Body of pancreas (tissue), 4 donors: Measurements from ENCODE around the gene FBXL7. TPM values are rescaled to one million over a fixed set of nuclear protein-coding genes. Genes with fewer than 3 reads are reported as not detected.

Experiments
- ATAC-seq: fragments of 150-250 bp; one replicate; pipeline ENCODE4 v1.9.1; 2016
- DNase-seq, 4 donors: peaks; one replicate each; pipeline ENCODE4 v3.0.0-alpha.2; 2019
- H3K27ac ChIP-seq, 4 donors: fragments of 200-600 bp; sonication (generic); 1 replicate in 3 of 4; 2 replicates in 1 of 4; pipeline versions ENCODE4 v1.5.1 to v1.6.1; 2016 to 2019; ENCODE audit warnings: mild to moderate bottlenecking in 1 of 4, mixed read lengths in 1 of 4, moderate library complexity in 1 of 4
- H3K27me3 ChIP-seq, 2 donors: fragments of 200-600 bp; sonication (generic); one replicate each; pipeline ENCODE4 v1.6.0; 2016; ENCODE audit warnings: mild to moderate bottlenecking in 1 of 2
- H3K36me3 ChIP-seq, 2 donors: fragments of 200-600 bp; sonication (generic); replicated peaks in 1 of 2; 2 replicates each; pipeline ENCODE4 v1.5.1; 2016; ENCODE audit warnings: low read depth in 2 of 2; ENCODE audit not compliant: insufficient read depth in 1 of 2
- H3K4me1 ChIP-seq: fragments of 200-600 bp; sonication (generic); one replicate; pipeline ENCODE4 v1.6.0; 2016
- H3K4me3 ChIP-seq, 2 donors: fragments of 200-600 bp; sonication (generic); 1 replicate in 1 of 2; 2 replicates in 1 of 2; pipeline ENCODE4 v1.5.1; 2016 to 2019
- H3K9me3 ChIP-seq, 3 donors: fragments of 200-600 bp; sonication (generic); 1 replicate in 2 of 3; 2 replicates in 1 of 3; pipeline ENCODE4 v1.5.1; 2016
- POLR2A ChIP-seq, 3 donors: fragments of 450-650 bp; IDR thresholded peaks; one replicate each; pipeline ENCODE4 v1.6.1; 2016; ENCODE audit warnings: antibody characterized with exemption in 3 of 3, mild to moderate bottlenecking in 2 of 3
- WGBS, 2 donors: methylation state at CpG; one replicate each; pipeline ENCODE4 v1.1.5; 2017; 5-methylcytosine and 5-hydroxymethylcytosine counted together
- intact Hi-C: fragments of 100-400 bp; cut with DNase I; formaldehyde crosslinking; loops from one replicate; pipeline ENCODE4 v1.15.1; 2023
- total RNA-seq, 2 donors: library from RNA; depleted of rRNA; stranded (reverse); fragments of >200 nt; gene quantifications; one replicate each; pipeline ENCODE4 v1.1.0, GENCODE V29; 2016
- TF ChIP-seq, protein P1 (sequence below), 7 experiments: fragments of 450-650 bp in 4 of 7; fragments of 200-600 bp in 3 of 7; sonication (generic) in 3 of 7; IDR thresholded peaks; one replicate each; pipeline ENCODE4 v1.5.1; 2016 to 2019; ENCODE audit warnings: antibody characterized with exemption in 7 of 7

The FBXL7 gene
- total RNA-seq, 2 donors from 2014 or later: 3.1 to 4.0 TPM

DNA sequence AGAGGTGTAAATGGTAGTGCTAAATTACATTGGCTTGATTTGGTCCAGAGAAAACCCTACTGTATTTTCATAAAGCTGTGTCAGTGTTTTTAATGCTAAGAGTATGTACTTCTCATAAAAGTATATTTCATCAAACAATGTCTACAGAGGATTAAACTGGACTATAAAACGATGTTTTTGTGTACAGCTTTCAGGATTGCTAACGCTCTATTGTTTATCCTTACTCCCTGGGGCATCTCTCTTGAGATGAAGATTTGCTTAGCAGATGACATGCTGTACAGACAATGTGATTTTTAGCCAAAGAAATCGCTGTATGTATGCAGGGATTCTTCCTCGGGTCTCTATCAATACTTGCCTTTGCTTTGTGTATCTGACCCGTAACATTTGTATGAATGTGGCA is 216.0 kb downstream of the FBXL7 start:
- Histone ChIP-seq H3K36me3 (no peaks in the 10 kb centered on the region), H3K9me3 (no peaks in the 10 kb centered on the region), H3K4me3 (no peak overlapping the region), H3K27me3 (no peaks in the 10 kb centered on the region), H3K4me1 (no peaks in the 10 kb centered on the region), H3K27ac (no peak overlapping the region)
- ATAC-seq (no peak), DNase-seq (no peak)
- TF ChIP-seq, protein P1, sequence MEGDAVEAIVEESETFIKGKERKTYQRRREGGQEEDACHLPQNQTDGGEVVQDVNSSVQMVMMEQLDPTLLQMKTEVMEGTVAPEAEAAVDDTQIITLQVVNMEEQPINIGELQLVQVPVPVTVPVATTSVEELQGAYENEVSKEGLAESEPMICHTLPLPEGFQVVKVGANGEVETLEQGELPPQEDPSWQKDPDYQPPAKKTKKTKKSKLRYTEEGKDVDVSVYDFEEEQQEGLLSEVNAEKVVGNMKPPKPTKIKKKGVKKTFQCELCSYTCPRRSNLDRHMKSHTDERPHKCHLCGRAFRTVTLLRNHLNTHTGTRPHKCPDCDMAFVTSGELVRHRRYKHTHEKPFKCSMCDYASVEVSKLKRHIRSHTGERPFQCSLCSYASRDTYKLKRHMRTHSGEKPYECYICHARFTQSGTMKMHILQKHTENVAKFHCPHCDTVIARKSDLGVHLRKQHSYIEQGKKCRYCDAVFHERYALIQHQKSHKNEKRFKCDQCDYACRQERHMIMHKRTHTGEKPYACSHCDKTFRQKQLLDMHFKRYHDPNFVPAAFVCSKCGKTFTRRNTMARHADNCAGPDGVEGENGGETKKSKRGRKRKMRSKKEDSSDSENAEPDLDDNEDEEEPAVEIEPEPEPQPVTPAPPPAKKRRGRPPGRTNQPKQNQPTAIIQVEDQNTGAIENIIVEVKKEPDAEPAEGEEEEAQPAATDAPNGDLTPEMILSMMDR (IDR thresholded peaks at IDR 0.05): no peak
- no peak for TF ChIP-seq POLR2A (IDR thresholded peaks at IDR 0.05)
- intact Hi-C loops: no loop called here
- WGBS, 2 donors: 42 to 50% methylated on average over 5 of the region's 5 CpGs

DNA sequence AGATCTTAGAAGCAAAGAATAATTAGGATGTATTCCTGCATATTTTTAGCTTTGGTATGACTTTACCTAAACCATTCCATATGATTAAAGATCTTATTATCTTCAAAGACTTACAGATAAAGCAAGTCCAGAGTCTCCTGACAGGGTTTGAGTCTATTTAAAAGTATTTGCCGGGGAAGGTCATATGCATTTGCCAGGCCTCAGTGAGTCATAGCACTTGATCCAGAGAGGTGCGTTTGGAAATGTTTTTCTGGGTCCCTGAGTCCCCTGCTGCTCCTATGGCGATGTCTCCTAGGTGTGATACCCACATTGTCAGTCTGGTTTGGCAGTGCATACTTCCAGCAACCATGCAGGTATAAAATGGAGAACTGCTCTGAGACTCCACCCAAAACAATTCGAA is 217.0 kb downstream of the FBXL7 start:
- 38 to 41% methylated on average over 4 of the region's 4 CpGs for WGBS, 2 donors
- intact Hi-C loops: no loop called here
- H3K27ac ChIP-seq: no peak overlapping the region

DNA sequence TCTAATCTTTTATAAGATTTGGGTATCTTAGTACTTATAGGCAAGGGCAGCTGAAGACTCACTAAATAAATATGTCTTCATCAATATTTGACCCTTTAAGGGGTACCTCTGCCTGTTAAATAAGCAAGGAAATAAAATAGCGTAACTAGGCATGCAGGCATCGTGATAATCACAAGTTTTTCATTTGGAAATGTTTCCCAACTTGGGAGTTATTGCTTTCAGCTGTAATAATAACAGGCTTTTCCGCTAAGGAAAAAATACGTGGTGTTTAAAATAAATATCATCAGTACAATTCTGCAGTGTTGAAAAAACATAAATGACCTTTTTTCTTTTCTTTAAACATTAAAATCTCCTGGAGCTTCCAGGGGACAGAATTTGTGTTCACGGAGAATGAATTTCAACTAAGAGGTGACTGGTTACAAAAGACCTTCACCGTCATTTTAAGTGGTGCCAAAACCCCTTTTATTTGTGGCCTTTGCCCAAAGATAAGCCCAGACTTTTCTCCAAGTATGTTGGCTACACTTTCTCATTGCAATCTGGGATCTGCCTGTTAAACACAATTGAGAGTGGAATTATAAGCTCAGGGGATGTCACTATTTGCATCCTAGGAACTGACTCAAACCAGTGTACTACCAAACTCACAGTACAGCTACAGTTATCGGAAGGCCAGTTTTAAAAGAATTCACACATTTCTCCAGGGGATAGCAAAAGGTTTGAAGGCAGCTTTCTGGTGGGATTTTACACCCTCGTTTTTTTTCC is 218.6 kb downstream of the FBXL7 start:
- intact Hi-C loops: no loop called here
- Histone ChIP-seq H3K36me3 (no peaks in the 10 kb centered on the region), H3K27ac (no peak overlapping the region), H3K27me3 (no peaks in the 10 kb centered on the region), H3K4me1 (no peaks in the 10 kb centered on the region), H3K9me3 (no peaks in the 10 kb centered on the region), H3K4me3 (no peak overlapping the region)
- 49 to 53% methylated on average over 8 of the region's 8 CpGs for WGBS, 2 donors
- ATAC-seq (no peak), DNase-seq (no peak)
- no peak for TF ChIP-seq POLR2A (IDR thresholded peaks at IDR 0.05)
- TF ChIP-seq, protein P1 (IDR thresholded peaks at IDR 0.05): no peak

More for the DNA sequence above, 217.0 kb downstream of the FBXL7 start:
- ATAC-seq (no peak), DNase-seq (no peak)
- TF ChIP-seq POLR2A (IDR thresholded peaks at IDR 0.05): no peak
- TF ChIP-seq, protein P1 (IDR thresholded peaks at IDR 0.05): no peak
- Histone ChIP-seq H3K4me3 (no peak overlapping the region), H3K27me3 (no peaks in the 10 kb centered on the region), H3K9me3 (no peaks in the 10 kb centered on the region), H3K36me3 (no peaks in the 10 kb centered on the region), H3K4me1 (no peaks in the 10 kb centered on the region)

DNA sequence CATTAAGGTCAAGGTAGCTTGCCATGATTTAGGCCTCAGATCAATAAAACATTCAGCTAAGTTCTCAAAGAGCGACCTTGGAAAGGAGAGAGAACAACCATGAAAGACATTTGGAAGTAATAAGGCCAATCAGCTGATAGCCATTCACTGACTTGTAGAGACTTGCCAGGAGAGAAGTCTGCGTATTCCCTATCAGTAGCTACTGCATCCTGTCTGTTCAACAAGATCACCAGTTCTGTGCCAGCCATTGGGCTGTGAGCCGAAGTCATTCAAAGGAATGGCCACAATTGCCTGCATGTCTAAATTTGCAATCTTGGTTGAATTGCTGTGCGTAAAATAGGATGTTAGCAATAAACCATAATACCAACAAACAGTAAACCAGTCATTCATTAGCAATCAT is 219.8 kb downstream of the FBXL7 start:
- Histone ChIP-seq H3K4me3 (no peak overlapping the region), H3K27ac (no peak overlapping the region), H3K36me3 (no peaks in the 10 kb centered on the region), H3K9me3 (no peaks in the 10 kb centered on the region), H3K4me1 (no peaks in the 10 kb centered on the region), H3K27me3 (no peaks in the 10 kb centered on the region)
- WGBS, 2 donors: 41 to 51% methylated on average over 4 of the region's 4 CpGs
- no peak for TF ChIP-seq POLR2A (IDR thresholded peaks at IDR 0.05)
- TF ChIP-seq, protein P1 (IDR thresholded peaks at IDR 0.05): no peak
- no peak for ATAC-seq
- DNase-seq: no peak
- intact Hi-C loops: no loop called here

DNA sequence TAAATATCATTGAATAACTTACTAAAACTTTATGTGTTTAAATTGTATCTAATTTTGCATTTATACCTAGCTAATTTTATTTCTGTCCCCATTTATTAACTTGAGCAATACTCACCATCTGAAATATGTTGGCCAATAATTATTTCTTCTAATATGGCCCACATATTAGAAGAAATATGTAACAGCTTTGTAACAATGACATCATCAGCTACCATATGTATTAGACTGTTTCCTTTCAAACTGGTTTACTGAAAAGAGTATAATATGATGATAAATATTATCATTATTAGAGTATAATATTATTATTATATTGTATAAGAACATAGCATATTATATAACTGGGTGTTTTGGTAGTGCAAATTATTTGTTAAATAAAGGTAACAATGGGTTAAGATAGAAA is 220.5 kb downstream of the FBXL7 start:
- no peak for ATAC-seq
- Histone ChIP-seq H3K4me1 (no peaks in the 10 kb centered on the region), H3K9me3 (no peaks in the 10 kb centered on the region), H3K36me3 (no peaks in the 10 kb centered on the region), H3K27me3 (no peaks in the 10 kb centered on the region), H3K4me3 (no peak overlapping the region), H3K27ac (no peak overlapping the region)
- TF ChIP-seq, protein P1 (IDR thresholded peaks at IDR 0.05): no peak
- no peak for TF ChIP-seq POLR2A (IDR thresholded peaks at IDR 0.05)
- intact Hi-C loops: no loop called here
- no peak for DNase-seq
